HG02938 (cell line): ENCODE results near the gene FOXC1.

Experiments used
- ATAC-seq: cut with Tn5 transposase; IDR thresholded peaks from one replicate; pipeline ENCODE4 v1.9.1; 2021; ENCODE audit warnings: mild to moderate bottlenecking, moderate library complexity; ENCODE audit not compliant: unreplicated experiment

Gene FOXC1

GRCh38 chr6:1598886-1599285 is 10.8 kb upstream of the FOXC1 start:
- ATAC-seq = no peak

- ATAC-seq = no peak
These were observed 10.2 kb upstream of the FOXC1 start for GRCh38 chr6:1599469-1599868.

- no peak for ATAC-seq
These were observed 9.5 kb upstream of the FOXC1 start for GRCh38 chr6:1600063-1600763.

GRCh38 chr6:1600764-1601157 is 9.0 kb upstream of the FOXC1 start:
- no peak for ATAC-seq

GRCh38 chr6:1601158-1602048 is 8.3 kb upstream of the FOXC1 start:
- ATAC-seq = no peak

GRCh38 chr6:1602049-1602713 is 7.5 kb upstream of the FOXC1 start:
- ATAC-seq = no peak

- ATAC-seq = no peak
These were observed 6.0 kb upstream of the FOXC1 start for GRCh38 chr6:1603708-1604107.

- ATAC-seq = peak; percentile 70
These were observed 5.3 kb upstream of the FOXC1 start for GRCh38 chr6:1604158-1605003.

- no peak for ATAC-seq
These were observed 4.5 kb upstream of the FOXC1 start for GRCh38 chr6:1605004-1605892.

GRCh38 chr6:1605893-1606779 is 3.6 kb upstream of the FOXC1 start:
- ATAC-seq = no peak

GRCh38 chr6:1606780-1607515 is 2.8 kb upstream of the FOXC1 start:
- ATAC-seq = no peak

GRCh38 chr6:1607516-1608221 is 2.0 kb upstream of the FOXC1 start:
- no peak for ATAC-seq

GRCh38 chr6:1608222-1609040 is 1.3 kb upstream of the FOXC1 start:
- no peak for ATAC-seq

- ATAC-seq = no peak
These were observed 571 bp upstream of the FOXC1 start for GRCh38 chr6:1609041-1609647.

- no peak for ATAC-seq
These were observed 994 bp downstream of the FOXC1 start for GRCh38 chr6:1610497-1611321.

GRCh38 chr6:1611322-1611571 is 1.5 kb downstream of the FOXC1 start:
- ATAC-seq = no peak
